H1 (cell line): ENCODE results near the gene CCDC138. TPM values are rescaled to one million over a fixed set of nuclear protein-coding genes. Genes with fewer than 3 reads are reported as not detected.

Experiments used
- CTCF ChIA-PET: fragments of 300-600 bp; sonication (Branson Sonifier 250); formaldehyde crosslinking; loops from one replicate; lab custom pipeline; 2021; ENCODE audit not compliant: partially characterized antibody; lab: Charles Lee
- POLR2A ChIA-PET: fragments of 300-600 bp; sonication (Branson Sonifier 250); formaldehyde crosslinking; loops from one replicate; lab custom pipeline; 2021; ENCODE audit warnings: inconsistent platforms; ENCODE audit not compliant: partially characterized antibody; lab: Charles Lee
- DNase-seq, 2 experiments: peaks; one replicate each; pipeline versions ENCODE4 v3.0.0 to v3.0.0-alpha.2; 2010 to 2022; ENCODE audit warnings: low spot score in 2 of 2, low read depth in 1 of 2, mixed read lengths in 1 of 2
- FAIRE-seq: peaks from 2 replicates; lab custom pipeline; 2011; peaks lifted over from hg19 to GRCh38; lab: Jason Lieb, UNC
- H2AFZ ChIP-seq: 2 replicates; pipeline ENCODE4 v1.8.1; 2012; ENCODE audit warnings: low read length, inconsistent platforms
- H2AK5ac ChIP-seq: 2 replicates; pipeline ENCODE4 v1.6.1; 2013; ENCODE audit warnings: low read depth, low read length
- H2BK120ac ChIP-seq: replicated peaks from 2 replicates; pipeline ENCODE3; 2013; ENCODE audit warnings: low read depth, low read length, inconsistent platforms
- H2BK12ac ChIP-seq: 2 replicates; pipeline ENCODE4 v1.6.1; 2013; ENCODE audit warnings: low read depth, low read length
- H2BK15ac ChIP-seq: 2 replicates; pipeline ENCODE4 v1.6.1; 2013; ENCODE audit warnings: low read length
- H2BK20ac ChIP-seq: 2 replicates; pipeline ENCODE4 v1.6.1; 2013; ENCODE audit warnings: low read length
- H2BK5ac ChIP-seq: 2 replicates; pipeline ENCODE4 v1.6.1; 2013; ENCODE audit warnings: low read depth, low read length
- H3K14ac ChIP-seq: 2 replicates; pipeline ENCODE4 v1.6.1; 2013; ENCODE audit warnings: inconsistent platforms; ENCODE audit not compliant: insufficient read length
- H3K18ac ChIP-seq: 2 replicates; pipeline ENCODE4 v1.6.1; 2013; ENCODE audit warnings: low read length; ENCODE audit errors: extremely low read depth
- H3K23ac ChIP-seq: 2 replicates; pipeline ENCODE4 v1.6.1; 2013; ENCODE audit warnings: inconsistent platforms; ENCODE audit not compliant: insufficient read length
- H3K23me2 ChIP-seq: 2 replicates; pipeline ENCODE4 v1.6.1; 2013; ENCODE audit warnings: low read depth, low read length
- H3K27ac ChIP-seq: 2 replicates; pipeline ENCODE4 v1.6.1; 2011; ENCODE audit warnings: low read depth, low read length, inconsistent platforms
- H3K27me3 ChIP-seq, 4 experiments: replicated peaks in 1 of 4; 1 replicate in 1 of 4; 2 replicates in 3 of 4; pipeline versions ENCODE4 v1.6.1 to v1.8.1; 2011 to 2013; ENCODE audit warnings: low read length in 3 of 4, mild to moderate bottlenecking in 3 of 4, inconsistent platforms in 2 of 4, mixed read lengths in 2 of 4, moderate library complexity in 1 of 4; ENCODE audit not compliant: control insufficient read depth in 3 of 4, insufficient read depth in 3 of 4; ENCODE audit errors: extremely low read depth in 1 of 4
- H3K36me3 ChIP-seq, 4 experiments: 2 replicates each; pipeline versions ENCODE4 v1.6.1 to v1.8.1; 2011 to 2013; ENCODE audit warnings: mild to moderate bottlenecking in 4 of 4, low read length in 3 of 4, moderate library complexity in 2 of 4, control low read depth in 1 of 4, inconsistent platforms in 1 of 4; ENCODE audit not compliant: insufficient read depth in 4 of 4, control insufficient read depth in 2 of 4
- H3K4ac ChIP-seq: replicated peaks from 2 replicates; pipeline ENCODE3; 2013; ENCODE audit warnings: low read length, low read depth, mixed read lengths, inconsistent platforms; ENCODE audit not compliant: insufficient read length
- H3K4me1 ChIP-seq, 4 experiments: replicated peaks in 1 of 4; 1 replicate in 1 of 4; 2 replicates in 3 of 4; pipeline versions ENCODE4 v1.6.1 to v1.8.1; 2011 to 2013; ENCODE audit warnings: low read length in 3 of 4, inconsistent platforms in 2 of 4, mixed read lengths in 1 of 4; ENCODE audit not compliant: insufficient read depth in 4 of 4, control insufficient read depth in 3 of 4
- H3K4me2 ChIP-seq, 2 experiments: 2 replicates each; pipeline versions ENCODE4 v1.6.1 to v1.8.1; 2011 to 2013; ENCODE audit warnings: low read depth in 2 of 2, low read length in 2 of 2, control low read depth in 1 of 2, inconsistent platforms in 1 of 2, mild to moderate bottlenecking in 1 of 2; ENCODE audit not compliant: insufficient read depth in 1 of 2
- H3K4me3 ChIP-seq, 4 experiments: fragments of 200-600, 300-600 bp in 1 of 4; sonication (generic), shearing (Covaris generic), sonication (Bioruptor Twin) in 1 of 4; 2 replicates each; pipeline versions ENCODE4 v1.5.1 to v1.8.1; 2011 to 2016; ENCODE audit warnings: low read length in 4 of 4, low read depth in 3 of 4, control low read depth in 2 of 4, inconsistent platforms in 2 of 4, mild to moderate bottlenecking in 2 of 4, mixed read lengths in 1 of 4, moderate library complexity in 1 of 4; ENCODE audit not compliant: insufficient read depth in 2 of 4; ENCODE audit errors: extremely low read depth in 1 of 4
- H3K56ac ChIP-seq: replicated peaks from 2 replicates; pipeline ENCODE3; 2013; ENCODE audit warnings: low read depth, mild to moderate bottlenecking, mixed read lengths, low read length, inconsistent platforms; ENCODE audit not compliant: insufficient read length
- H3K79me1 ChIP-seq: 2 replicates; pipeline ENCODE4 v1.6.1; 2013; ENCODE audit warnings: low read depth, low read length, control low read depth
- H3K79me2 ChIP-seq, 2 experiments: 2 replicates each; pipeline versions ENCODE4 v1.6.1 to v1.8.1; 2012 to 2013; ENCODE audit warnings: low read length in 2 of 2, mild to moderate bottlenecking in 2 of 2, inconsistent platforms in 1 of 2; ENCODE audit not compliant: insufficient read depth in 2 of 2, control insufficient read depth in 1 of 2
- H3K9ac ChIP-seq, 4 experiments: replicated peaks in 1 of 4; 1 replicate in 1 of 4; 2 replicates in 3 of 4; pipeline versions ENCODE4 v1.6.1 to v1.8.1; 2011 to 2013; ENCODE audit warnings: low read depth in 3 of 4, low read length in 3 of 4, control low read depth in 2 of 4, mild to moderate bottlenecking in 2 of 4, moderate library complexity in 2 of 4, inconsistent platforms in 1 of 4; ENCODE audit errors: extremely low read depth in 1 of 4
- H3K9me3 ChIP-seq, 2 experiments: 2 replicates each; pipeline versions ENCODE4 v1.6.1 to v1.8.1; 2012 to 2013; ENCODE audit warnings: mild to moderate bottlenecking in 2 of 2, moderate library complexity in 2 of 2, control low read depth in 1 of 2, inconsistent platforms in 1 of 2, low read depth in 1 of 2, low read length in 1 of 2, mixed read lengths in 1 of 2; ENCODE audit not compliant: insufficient read depth in 2 of 2
- H4K20me1 ChIP-seq, 2 experiments: replicated peaks in 1 of 2; 2 replicates each; pipeline versions ENCODE3 to v1.8.1; 2011 to 2013; ENCODE audit warnings: inconsistent platforms in 2 of 2, low read length in 2 of 2, mild to moderate bottlenecking in 1 of 2; ENCODE audit not compliant: insufficient read depth in 2 of 2, control insufficient read depth in 1 of 2
- H4K5ac ChIP-seq: 2 replicates; pipeline ENCODE4 v1.6.1; 2013; ENCODE audit warnings: low read length, low read depth, mixed read lengths, inconsistent platforms; ENCODE audit not compliant: insufficient read length
- H4K8ac ChIP-seq: 2 replicates; pipeline ENCODE4 v1.8.0; 2013; ENCODE audit warnings: mild to moderate bottlenecking, moderate library complexity, low read length, inconsistent platforms; ENCODE audit not compliant: insufficient read depth; ENCODE audit errors: extremely low read depth
- H4K91ac ChIP-seq: replicated peaks from 2 replicates; pipeline ENCODE3; 2013; ENCODE audit warnings: low read length, mixed read lengths, inconsistent platforms; ENCODE audit not compliant: insufficient read length
- BRCA1 ChIP-seq: IDR thresholded peaks from 2 replicates; pipeline ENCODE4 v1.6.1; 2012; ENCODE audit warnings: low read depth, low read length, improper control_type of control experiment
- CBX5 ChIP-seq: fragments of 300-800, 300-1000 bp; sonication (generic); IDR thresholded peaks from 2 replicates; pipeline ENCODE4 v1.7.1; 2016; ENCODE audit warnings: antibody characterized with exemption, low read length, low read depth
- EGR1 ChIP-seq: IDR thresholded peaks from 2 replicates; pipeline ENCODE4 v1.6.1; 2011; ENCODE audit warnings: low read depth, low read length, borderline replicate concordance
- EZH2 ChIP-seq: fragments of 200-600 bp; sonication (generic); IDR thresholded peaks from 2 replicates; pipeline ENCODE4 v1.7.1; 2012; ENCODE audit warnings: low read depth, mild to moderate bottlenecking, moderate library complexity, low read length, inconsistent platforms; ENCODE audit not compliant: severe bottlenecking
- FOSL1 ChIP-seq: IDR thresholded peaks from 2 replicates; pipeline ENCODE4 v1.6.1; 2011; ENCODE audit warnings: mild to moderate bottlenecking, low read depth, low read length, moderate library complexity; ENCODE audit not compliant: insufficient read depth
- GABPA ChIP-seq: IDR thresholded peaks from 2 replicates; pipeline ENCODE4 v1.6.1; 2011; ENCODE audit warnings: mild to moderate bottlenecking, low read length, moderate library complexity, borderline replicate concordance; ENCODE audit not compliant: insufficient read depth
- JUN ChIP-seq: IDR thresholded peaks from 2 replicates; pipeline ENCODE4 v1.6.1; 2011; ENCODE audit warnings: low read depth, mild to moderate bottlenecking, improper control_type of control experiment, low read length
- POLR2A ChIP-seq, 2 experiments: IDR thresholded peaks; 1 replicate in 1 of 2; 2 replicates in 1 of 2; pipeline ENCODE4 v1.6.1; 2011; ENCODE audit warnings: low read depth in 2 of 2, low read length in 2 of 2, mild to moderate bottlenecking in 2 of 2; ENCODE audit errors: control extremely low read depth in 1 of 2
- POLR2AphosphoS5 ChIP-seq: IDR thresholded peaks from 2 replicates; pipeline ENCODE4 v1.6.1; 2011; ENCODE audit warnings: low read depth, low read length
- SAP30 ChIP-seq: fragments of 300-600 bp; sonication (generic); IDR thresholded peaks from 2 replicates; pipeline ENCODE4 v1.7.1; 2012; ENCODE audit warnings: low read length, moderate library complexity, mild to moderate bottlenecking, inconsistent platforms; ENCODE audit not compliant: insufficient read depth, insufficient replicate concordance
- TAF7 ChIP-seq: optimal IDR thresholded peaks from 2 replicates; pipeline ENCODE3; 2011; ENCODE audit warnings: low read depth, mild to moderate bottlenecking, inconsistent platforms, low read length, moderate library complexity, borderline replicate concordance
- TEAD4 ChIP-seq: IDR thresholded peaks from 2 replicates; pipeline ENCODE4 v1.6.1; 2012; ENCODE audit warnings: low read depth, low read length, inconsistent platforms, mixed read lengths
- WGBS, 2 experiments: shearing (Covaris generic) in 1 of 2; methylation state at CpG; one replicate each; pipeline versions ENCODE4 v1.1.6 to v1.1.7; 2013 to 2015; ENCODE audit warnings: low lambda C conversion rate in 2 of 2, mixed read lengths in 2 of 2, inconsistent platforms in 1 of 2, low coverage in 1 of 2, missing lambda C conversion rate in 1 of 2; ENCODE audit not compliant: insufficient replicate concordance in 2 of 2, insufficient coverage in 1 of 2, insufficient read length in 1 of 2; ENCODE audit errors: extremely low coverage in 1 of 2, missing lambda C conversion rate in 1 of 2; 5-methylcytosine and 5-hydroxymethylcytosine counted together
- polyA plus RNA-seq, 7 experiments: library from polyadenylated mRNA; depleted of rRNA in 3 of 7; stranded (reverse) in 5 of 7; unstranded in 2 of 7; fragments of >200 nt in 5 of 7; fragments of 200-250 nt in 2 of 7; gene quantifications; 1 replicate in 5 of 7; 2 replicates in 1 of 7; 4 replicates in 1 of 7; pipeline versions ENCODE4 v1.2.1 to v1.2.3, GENCODE V29; 2011 to 2013; ENCODE audit warnings: missing spikeins in 2 of 7, mixed read lengths in 2 of 7
- total RNA-seq: library from RNA; stranded (reverse); fragmentation: NEBNext Ultra II Directional; extraction: Animal tissue kit (Norgen Biotek cat#: 25700); gene quantifications from 2 replicates; pipeline ENCODE4 v1.2.1, GENCODE V29; 2021
- TF ChIP-seq, protein P1 (sequence below): IDR thresholded peaks from 2 replicates; pipeline ENCODE4 v1.6.1; 2012; ENCODE audit warnings: inconsistent platforms

CCDC138 gene
- total and polyA plus RNA-seq, 2 of the 8 experiments (the other 6 are each of a cell fraction or from before 2014, with no cell fraction given) = 8.3 to 29.8 TPM

DNA sequence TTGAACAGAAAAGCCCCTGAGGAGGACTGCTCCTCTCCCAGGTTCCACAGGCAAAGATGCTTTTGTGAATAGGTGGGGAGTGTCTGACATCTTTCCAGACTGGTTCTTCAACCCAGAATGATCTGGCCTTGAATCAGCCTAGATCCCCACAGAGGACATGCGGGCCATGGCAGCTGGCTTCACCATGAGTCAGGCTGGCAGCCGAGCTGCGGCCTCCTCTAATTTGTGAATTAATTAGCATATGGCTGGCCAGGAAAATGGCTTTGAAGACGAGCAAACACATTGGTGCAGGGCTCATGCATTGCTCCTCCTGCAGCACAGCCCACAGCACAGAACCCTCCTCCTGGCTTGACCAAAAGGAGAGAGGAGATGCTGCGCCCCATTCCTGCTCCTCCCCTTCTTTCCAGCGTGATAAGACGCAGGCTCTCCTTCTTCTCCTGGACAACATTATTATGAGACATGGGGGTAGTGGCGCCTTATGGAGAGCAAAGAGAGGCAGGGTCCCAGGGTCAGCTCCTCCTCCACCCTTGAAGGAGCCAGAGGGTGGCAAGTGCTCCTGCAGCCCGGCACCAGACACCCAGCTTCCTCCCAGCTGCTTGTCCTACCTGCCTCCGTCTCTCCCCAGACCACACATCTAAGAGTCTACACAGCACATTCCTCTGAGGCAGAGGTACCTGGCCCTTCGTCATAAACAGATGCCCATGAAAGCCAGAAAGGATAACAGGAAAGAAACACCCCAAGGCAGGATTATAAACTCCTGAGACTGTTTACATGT is 135.8 kb downstream of the CCDC138 start:
- WGBS, 2 experiments = 76% methylated on average over 10 of the region's 11 CpGs; no CpG with 5 or more reads in 1 of the 2 experiments
- ChIA-PET CTCF (interaction anchor here (1.0 kb wide), 1 partner anchor 22 kb away, joined by 3 read pairs; no protein-coding TSS in a partner anchor), POLR2A (no interaction called here)
- H3K4ac ChIP-seq = no peak overlapping the region
- no peak overlapping the region for H2BK5ac ChIP-seq
- no peak overlapping the region for H4K8ac ChIP-seq
- H3K56ac ChIP-seq = no peak overlapping the region
- H3K27ac ChIP-seq = no peak overlapping the region
- DNase-seq = no peak
- no peaks in the 10 kb centered on the region for H3K23me2 ChIP-seq
- H3K79me2 ChIP-seq = no peaks in the 10 kb centered on the region
- no peak overlapping the region for H3K4me2 ChIP-seq
- H2BK120ac ChIP-seq = no peak overlapping the region
- H3K14ac ChIP-seq = no peak overlapping the region
- no peaks in the 10 kb centered on the region; a peak in 1 of 7 replicates for H3K4me1 ChIP-seq
- no peak overlapping the region for H2BK12ac ChIP-seq
- H4K5ac ChIP-seq = no peak overlapping the region
- H3K4me3 ChIP-seq = no peak overlapping the region
- no peak overlapping the region for H4K91ac ChIP-seq
- FAIRE-seq = no peak
- no peak overlapping the region for H3K18ac ChIP-seq
- H2AK5ac ChIP-seq = no peak overlapping the region
- no peak overlapping the region for H2BK20ac ChIP-seq
- H3K36me3 ChIP-seq = no peaks in the 10 kb centered on the region
- H2BK15ac ChIP-seq = no peak overlapping the region
- no peaks in the 10 kb centered on the region for H4K20me1 ChIP-seq
- H3K9me3 ChIP-seq = no peaks in the 10 kb centered on the region
- no peaks in the 10 kb centered on the region for H3K79me1 ChIP-seq
- no peak overlapping the region for H3K9ac ChIP-seq
- no peaks in the 10 kb centered on the region for H3K27me3 ChIP-seq
- H3K23ac ChIP-seq = no peak overlapping the region
- no peak overlapping the region for H2AFZ ChIP-seq
- no peak for TF ChIP-seq POLR2A (IDR thresholded peaks at IDR 0.05; ENCODE audit: control extremely low read depth in 1 of 2, low read depth in 2 of 2, low read length in 2 of 2)
- no peak for TF ChIP-seq TAF7
- no peak for TF ChIP-seq JUN
- TF ChIP-seq, protein P1, sequence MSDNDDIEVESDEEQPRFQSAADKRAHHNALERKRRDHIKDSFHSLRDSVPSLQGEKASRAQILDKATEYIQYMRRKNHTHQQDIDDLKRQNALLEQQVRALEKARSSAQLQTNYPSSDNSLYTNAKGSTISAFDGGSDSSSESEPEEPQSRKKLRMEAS = no peak
- TF ChIP-seq TEAD4 = no peak
- no peak for TF ChIP-seq BRCA1
- TF ChIP-seq GABPA = no peak
- no peak for TF ChIP-seq FOSL1
- no peak for TF ChIP-seq EZH2
- no peak for TF ChIP-seq SAP30
- no peak for TF ChIP-seq POLR2AphosphoS5
- TF ChIP-seq EGR1 = no peak
- TF ChIP-seq CBX5 = no peak
